HG03039 (cell line): ENCODE measurements around the gene NUP50.

Source experiments
- ATAC-seq: cut with Tn5 transposase; IDR thresholded peaks from one replicate; pipeline ENCODE4 v1.9.1; 2021; ENCODE audit warnings: mild to moderate bottlenecking, moderate library complexity; ENCODE audit not compliant: unreplicated experiment

The NUP50 gene

GRCh38 chr22:45192701-45193187 is 29.0 kb downstream of the NUP50 start:
- ATAC-seq, result no peak

- no peak for ATAC-seq
These were observed 31.0 kb downstream of the NUP50 start for GRCh38 chr22:45194686-45195085.

GRCh38 chr22:45195616-45196015 is 31.9 kb downstream of the NUP50 start:
- ATAC-seq, result no peak

GRCh38 chr22:45196308-45196707 is 32.6 kb downstream of the NUP50 start:
- no peak for ATAC-seq

- ATAC-seq, result no peak
These were observed 33.3 kb downstream of the NUP50 start for GRCh38 chr22:45196926-45197605.

- ATAC-seq, result no peak
These were observed 34.1 kb downstream of the NUP50 start for GRCh38 chr22:45197606-45198462.

GRCh38 chr22:45198463-45198795 is 34.7 kb downstream of the NUP50 start:
- no peak for ATAC-seq

GRCh38 chr22:45199723-45200122 is 36.0 kb downstream of the NUP50 start:
- no peak for ATAC-seq

GRCh38 chr22:45200230-45200629 is 36.5 kb downstream of the NUP50 start:
- no peak for ATAC-seq

- no peak for ATAC-seq
These were observed 37.3 kb downstream of the NUP50 start for GRCh38 chr22:45200860-45201511.

- no peak for ATAC-seq
These were observed 38.1 kb downstream of the NUP50 start for GRCh38 chr22:45201678-45202332.

GRCh38 chr22:45202333-45203149 is 38.8 kb downstream of the NUP50 start:
- no peak for ATAC-seq

GRCh38 chr22:45203150-45203951 is 39.6 kb downstream of the NUP50 start:
- ATAC-seq, result no peak

GRCh38 chr22:45204241-45204640 is 40.5 kb downstream of the NUP50 start:
- ATAC-seq, result no peak

GRCh38 chr22:45204819-45205218 is 41.1 kb downstream of the NUP50 start:
- ATAC-seq, result no peak

GRCh38 chr22:45205276-45205925 is 41.7 kb downstream of the NUP50 start:
- no peak for ATAC-seq

GRCh38 chr22:45206233-45206632 is 42.5 kb downstream of the NUP50 start:
- no peak for ATAC-seq

- ATAC-seq, result no peak
These were observed 43.8 kb downstream of the NUP50 start for GRCh38 chr22:45207533-45207932.
